AG04449 (cell line): ENCODE results near the gene PDE11A.

ENCODE experiments used
- CTCF ChIA-PET: fragments of 350-600 bp; formaldehyde crosslinking; extraction: SDS; loops from one replicate; lab custom pipeline; 2021; ENCODE audit warnings: antibody characterized with exemption; lab: Yijun Ruan, JAX
- POLR2A ChIA-PET: fragments of 400-600, 350-600 bp; formaldehyde crosslinking; extraction: SDS; loops from one replicate; lab custom pipeline; 2020; ENCODE audit warnings: antibody characterized with exemption, inconsistent platforms; lab: Yijun Ruan, JAX
- DNase-seq: peaks from one replicate; pipeline ENCODE4 v3.0.0-alpha.2; 2010; ENCODE audit warnings: low read depth, low spot score
- H3K4me3 ChIP-seq: 2 replicates; pipeline ENCODE4 v1.5.1; 2011; ENCODE audit warnings: low read depth, mild to moderate bottlenecking, control low read depth, low read length
- CTCF ChIP-seq: IDR thresholded peaks from one replicate; pipeline ENCODE4 v1.5.1; 2011; ENCODE audit warnings: mild to moderate bottlenecking, moderate library complexity, low read length, control low read depth, inconsistent platforms; ENCODE audit not compliant: insufficient read depth; ENCODE audit errors: missing control alignments

PDE11A gene

GRCh38 chr2:177646791-177647190 is 425.8 kb downstream of the PDE11A start:
- ChIA-PET CTCF (no interaction called here), POLR2A (no interaction called here)

GRCh38 chr2:177646241-177646640 is 426.3 kb downstream of the PDE11A start:
- DNase-seq, result no peak
- no peak for TF ChIP-seq CTCF
- ChIA-PET CTCF (no interaction called here), POLR2A (no interaction called here)
- H3K4me3 ChIP-seq, result no peak overlapping the region

More at GRCh38 chr2:177646791-177647190, 425.8 kb downstream of the PDE11A start:
- TF ChIP-seq CTCF, result no peak
- H3K4me3 ChIP-seq, result no peak overlapping the region
- no peak for DNase-seq

- TF ChIP-seq CTCF, result no peak
- CTCF ChIA-PET, result interaction anchor here (0.7 kb wide), 1 partner anchor 328 kb away, joined by 3 read pairs; no protein-coding TSS in a partner anchor
- no peak for DNase-seq
- POLR2A ChIA-PET, result no interaction called here
- H3K4me3 ChIP-seq, result no peak overlapping the region
Measured at GRCh38 chr2:177641331-177641730, 431.2 kb downstream of the PDE11A start.

- no peak overlapping the region for H3K4me3 ChIP-seq
- ChIA-PET CTCF (no interaction called here), POLR2A (no interaction called here)
- no peak for TF ChIP-seq CTCF
- DNase-seq, result no peak
Measured at GRCh38 chr2:177640423-177640822, 432.2 kb downstream of the PDE11A start.

- CTCF ChIA-PET, result no interaction called here
- POLR2A ChIA-PET, result no interaction called here
- no peak overlapping the region for H3K4me3 ChIP-seq
- DNase-seq, result no peak
- no peak for TF ChIP-seq CTCF
Measured at GRCh38 chr2:177639262-177639914, 433.2 kb downstream of the PDE11A start.

- POLR2A ChIA-PET, result no interaction called here
- TF ChIP-seq CTCF, result no peak
- CTCF ChIA-PET, result no interaction called here
- no peak for DNase-seq
- H3K4me3 ChIP-seq, result no peak overlapping the region
Measured at GRCh38 chr2:177638507-177638906, 434.1 kb downstream of the PDE11A start.
